Mesenchymal stem cell (in vitro differentiated cells and primary cell): ENCODE data around the gene GPR68.
A peak's percentile ranks its signal among the peaks of the same experiment; 100 is the strongest.

Source experiments
- DNase-seq: peaks from one replicate; pipeline ENCODE4 v3.0.0-alpha.2; 2013
- H2AFZ ChIP-seq: one replicate; pipeline ENCODE4 v1.6.1; 2013; ENCODE audit warnings: low read depth, mild to moderate bottlenecking, control low read depth, inconsistent platforms, low read length, moderate library complexity
- H2AK5ac ChIP-seq: 2 replicates; pipeline ENCODE4 v1.6.1; 2013; ENCODE audit warnings: low read length, moderate library complexity, mild to moderate bottlenecking, inconsistent platforms; ENCODE audit not compliant: severe bottlenecking
- H2BK120ac ChIP-seq: one replicate; pipeline ENCODE4 v1.6.1; 2013; ENCODE audit warnings: low read depth, mild to moderate bottlenecking, inconsistent platforms, low read length, moderate library complexity
- H2BK12ac ChIP-seq, 2 experiments: one replicate each; pipeline ENCODE4 v1.6.1; 2013; ENCODE audit warnings: inconsistent platforms in 2 of 2, low read length in 2 of 2, mild to moderate bottlenecking in 2 of 2, moderate library complexity in 2 of 2, control low read depth in 1 of 2
- H2BK15ac ChIP-seq: one replicate; pipeline ENCODE4 v1.6.1; 2013; ENCODE audit warnings: mild to moderate bottlenecking, low read depth, inconsistent platforms; ENCODE audit not compliant: poor library complexity, severe bottlenecking
- H2BK5ac ChIP-seq: 2 replicates; pipeline ENCODE4 v1.6.1; 2013; ENCODE audit warnings: low read depth, mild to moderate bottlenecking, low read length, control low read depth, inconsistent platforms; ENCODE audit not compliant: poor library complexity, severe bottlenecking
- H3K14ac ChIP-seq, 2 experiments: one replicate each; pipeline ENCODE4 v1.6.1; 2013; ENCODE audit warnings: inconsistent platforms in 2 of 2, low read length in 2 of 2, control low read depth in 1 of 2, mild to moderate bottlenecking in 1 of 2, moderate library complexity in 1 of 2
- H3K18ac ChIP-seq, 2 experiments: one replicate each; pipeline ENCODE4 v1.6.1; 2013; ENCODE audit warnings: inconsistent platforms in 2 of 2, low read length in 2 of 2, control low read depth in 1 of 2, low read depth in 1 of 2, mild to moderate bottlenecking in 1 of 2
- H3K23ac ChIP-seq, 2 experiments: one replicate each; pipeline ENCODE4 v1.6.1; 2013; ENCODE audit warnings: inconsistent platforms in 2 of 2, low read length in 2 of 2, mild to moderate bottlenecking in 2 of 2, moderate library complexity in 2 of 2, control low read depth in 1 of 2
- H3K27ac ChIP-seq: 2 replicates; pipeline ENCODE4 v1.5.1; 2013; ENCODE audit warnings: mild to moderate bottlenecking, moderate library complexity, low read length, control low read depth, inconsistent platforms; ENCODE audit not compliant: poor library complexity, severe bottlenecking
- H3K27me3 ChIP-seq, 2 experiments: 2 replicates each; pipeline versions ENCODE4 v1.6.1 to v1.7.0; 2013; ENCODE audit warnings: low read length in 2 of 2, mild to moderate bottlenecking in 2 of 2, moderate library complexity in 2 of 2, control low read depth in 1 of 2, inconsistent platforms in 1 of 2; ENCODE audit not compliant: control insufficient read depth in 1 of 2, insufficient read depth in 1 of 2
- H3K36me3 ChIP-seq, 2 experiments: 2 replicates each; pipeline versions ENCODE4 v1.6.1 to v1.7.0; 2013; ENCODE audit warnings: low read length in 2 of 2, control low read depth in 1 of 2, inconsistent platforms in 1 of 2, low read depth in 1 of 2, mild to moderate bottlenecking in 1 of 2; ENCODE audit not compliant: insufficient read depth in 2 of 2, control insufficient read depth in 1 of 2
- H3K4ac ChIP-seq, 2 experiments: one replicate each; pipeline ENCODE4 v1.6.1; 2013; ENCODE audit warnings: inconsistent platforms in 2 of 2, low read length in 2 of 2, mild to moderate bottlenecking in 2 of 2, moderate library complexity in 2 of 2, control low read depth in 1 of 2, low read depth in 1 of 2
- H3K4me1 ChIP-seq: 2 replicates; pipeline ENCODE4 v1.6.1; 2013; ENCODE audit warnings: low read depth, low read length, control low read depth; ENCODE audit not compliant: control insufficient read depth, insufficient read depth
- H3K4me2 ChIP-seq: 2 replicates; pipeline ENCODE4 v1.6.1; 2013; ENCODE audit warnings: low read length, mild to moderate bottlenecking, inconsistent platforms; ENCODE audit not compliant: poor library complexity, severe bottlenecking
- H3K4me3 ChIP-seq, 2 experiments: 2 replicates each; pipeline versions ENCODE4 v1.5.1 to v1.7.0; 2013; ENCODE audit warnings: low read length in 2 of 2, mild to moderate bottlenecking in 2 of 2, control low read depth in 1 of 2, low read depth in 1 of 2; ENCODE audit not compliant: insufficient read depth in 1 of 2
- H3K79me1 ChIP-seq: replicated peaks from 2 replicates; pipeline ENCODE4 v1.6.1; 2013; ENCODE audit warnings: mild to moderate bottlenecking, control low read depth, low read length, inconsistent platforms; ENCODE audit not compliant: poor library complexity, severe bottlenecking
- H3K9ac ChIP-seq: 2 replicates; pipeline ENCODE4 v1.7.0; 2013; ENCODE audit warnings: mild to moderate bottlenecking, low read length, moderate library complexity
- H3K9me3 ChIP-seq: 2 replicates; pipeline ENCODE4 v1.7.0; 2013; ENCODE audit warnings: mild to moderate bottlenecking, low read length; ENCODE audit not compliant: control insufficient read depth
- H4K8ac ChIP-seq: one replicate; pipeline ENCODE4 v1.6.1; 2013; ENCODE audit warnings: inconsistent platforms, mild to moderate bottlenecking, low read length, moderate library complexity
- H4K91ac ChIP-seq: one replicate; pipeline ENCODE4 v1.6.1; 2013; ENCODE audit warnings: mild to moderate bottlenecking, low read length, inconsistent platforms
- WGBS: methylation state at CpG from one replicate; pipeline ENCODE4 v1.1.7; 2013; ENCODE audit warnings: mixed read lengths; 5-methylcytosine and 5-hydroxymethylcytosine counted together

Gene GPR68

GRCh38 chr14:91261115-91261514 lies 16.6 kb upstream of the GPR68 start:
- no peak overlapping the region for H3K4me2 ChIP-seq
- no peaks in the 10 kb centered on the region for H3K9me3 ChIP-seq
- no peak overlapping the region for H3K14ac ChIP-seq
- H3K4me3 ChIP-seq = no peak overlapping the region
- no peak overlapping the region for H3K4ac ChIP-seq
- H3K36me3 ChIP-seq = no peaks in the 10 kb centered on the region
- peaks cover 19% of the 10 kb centered on the region for H3K4me1 ChIP-seq
- H2BK12ac ChIP-seq = no peak overlapping the region
- no peak overlapping the region for H2BK120ac ChIP-seq
- no peaks in the 10 kb centered on the region for H3K79me1 ChIP-seq
- no peak overlapping the region for H3K27ac ChIP-seq
- H2BK15ac ChIP-seq = no peak overlapping the region
- no peak overlapping the region for H2AFZ ChIP-seq
- H3K18ac ChIP-seq = no peak overlapping the region
- H3K27me3 ChIP-seq = peaks cover 0 to 14% of the 10 kb centered on the region in 2 experiments
- H2BK5ac ChIP-seq = no peak overlapping the region
- no peak for DNase-seq
- no peak overlapping the region for H4K91ac ChIP-seq
- no peak overlapping the region for H3K23ac ChIP-seq
- H2AK5ac ChIP-seq = no peak overlapping the region
- no peak overlapping the region for H4K8ac ChIP-seq
- H3K9ac ChIP-seq = no peak overlapping the region
- 99% methylated on average over 3 of the region's 5 CpGs for WGBS

GRCh38 chr14:91258876-91259275 lies 14.4 kb upstream of the GPR68 start:
- DNase-seq = no peak
- no peak overlapping the region for H3K9ac ChIP-seq
- no peak overlapping the region for H3K18ac ChIP-seq
- no peak overlapping the region for H3K27ac ChIP-seq
- H4K91ac ChIP-seq = no peak overlapping the region
- H3K4me1 ChIP-seq = peaks cover 8% of the 10 kb centered on the region
- H2AK5ac ChIP-seq = no peak overlapping the region
- H3K4ac ChIP-seq = no peak overlapping the region
- H3K36me3 ChIP-seq = no peaks in the 10 kb centered on the region
- H4K8ac ChIP-seq = no peak overlapping the region
- no peak overlapping the region for H2BK12ac ChIP-seq
- H2BK5ac ChIP-seq = no peak overlapping the region
- peaks cover 0 to 2% of the 10 kb centered on the region in 2 experiments for H3K27me3 ChIP-seq
- no peak overlapping the region for H2BK120ac ChIP-seq
- H3K4me2 ChIP-seq = no peak overlapping the region
- H2AFZ ChIP-seq = no peak overlapping the region
- WGBS = 94% methylated on average over 2 of the region's 3 CpGs
- H3K4me3 ChIP-seq = no peak overlapping the region
- H3K23ac ChIP-seq = no peak overlapping the region
- no peak overlapping the region for H2BK15ac ChIP-seq
- no peak overlapping the region for H3K14ac ChIP-seq
- no peaks in the 10 kb centered on the region for H3K9me3 ChIP-seq
- no peaks in the 10 kb centered on the region for H3K79me1 ChIP-seq

DNA sequence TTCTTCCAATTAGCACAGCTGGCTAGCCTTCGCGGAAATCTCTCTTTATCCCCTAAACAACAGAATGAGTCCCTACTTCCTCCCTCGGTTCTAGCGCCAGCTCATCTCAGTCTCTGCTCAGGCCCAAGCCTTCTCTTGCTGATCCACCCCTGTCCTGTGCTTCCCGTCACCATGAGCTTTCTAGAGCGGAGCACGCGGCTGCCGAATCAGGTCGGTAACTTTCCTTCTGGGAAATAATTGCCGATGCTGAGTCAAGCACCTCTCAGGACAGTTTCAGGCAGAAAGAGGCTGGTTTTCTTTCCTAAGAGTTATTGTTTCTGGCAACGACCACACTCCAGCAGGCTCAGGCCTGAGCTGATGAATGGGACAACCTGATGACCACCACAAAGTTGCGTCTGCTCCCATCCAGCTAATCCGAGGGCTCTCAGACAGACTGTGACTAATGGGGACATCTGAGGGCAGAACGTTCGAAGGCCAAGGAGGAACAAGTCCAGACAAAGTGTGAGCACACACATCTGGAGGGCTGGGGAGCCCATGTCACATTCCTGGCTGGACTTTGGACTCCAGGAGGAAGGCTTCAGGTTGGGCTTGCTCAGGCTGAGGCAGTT lies 13.6 kb upstream of the GPR68 start:
- H3K4me3 ChIP-seq = no peak overlapping the region
- no peaks in the 10 kb centered on the region for H3K36me3 ChIP-seq
- no peak overlapping the region for H4K8ac ChIP-seq
- no peaks in the 10 kb centered on the region for H3K79me1 ChIP-seq
- no peaks in the 10 kb centered on the region for H3K9me3 ChIP-seq
- no peak overlapping the region for H3K4me2 ChIP-seq
- no peak overlapping the region for H3K18ac ChIP-seq
- 71% methylated on average over 16 of the region's 16 CpGs for WGBS
- no peak overlapping the region for H3K23ac ChIP-seq
- no peak overlapping the region for H3K4ac ChIP-seq
- H3K27me3 ChIP-seq = no peaks in the 10 kb centered on the region
- H3K14ac ChIP-seq = no peak overlapping the region
- H2BK120ac ChIP-seq = no peak overlapping the region
- H2BK5ac ChIP-seq = no peak overlapping the region
- peaks cover 11% of the 10 kb centered on the region for H3K4me1 ChIP-seq
- no peak overlapping the region for H3K9ac ChIP-seq
- no peak overlapping the region for H2AFZ ChIP-seq
- DNase-seq = peak; percentile 59
- H3K27ac ChIP-seq = no peak overlapping the region
- H2BK12ac ChIP-seq = no peak overlapping the region
- no peak overlapping the region for H4K91ac ChIP-seq
- H2BK15ac ChIP-seq = no peak overlapping the region
- H2AK5ac ChIP-seq = no peak overlapping the region

DNA sequence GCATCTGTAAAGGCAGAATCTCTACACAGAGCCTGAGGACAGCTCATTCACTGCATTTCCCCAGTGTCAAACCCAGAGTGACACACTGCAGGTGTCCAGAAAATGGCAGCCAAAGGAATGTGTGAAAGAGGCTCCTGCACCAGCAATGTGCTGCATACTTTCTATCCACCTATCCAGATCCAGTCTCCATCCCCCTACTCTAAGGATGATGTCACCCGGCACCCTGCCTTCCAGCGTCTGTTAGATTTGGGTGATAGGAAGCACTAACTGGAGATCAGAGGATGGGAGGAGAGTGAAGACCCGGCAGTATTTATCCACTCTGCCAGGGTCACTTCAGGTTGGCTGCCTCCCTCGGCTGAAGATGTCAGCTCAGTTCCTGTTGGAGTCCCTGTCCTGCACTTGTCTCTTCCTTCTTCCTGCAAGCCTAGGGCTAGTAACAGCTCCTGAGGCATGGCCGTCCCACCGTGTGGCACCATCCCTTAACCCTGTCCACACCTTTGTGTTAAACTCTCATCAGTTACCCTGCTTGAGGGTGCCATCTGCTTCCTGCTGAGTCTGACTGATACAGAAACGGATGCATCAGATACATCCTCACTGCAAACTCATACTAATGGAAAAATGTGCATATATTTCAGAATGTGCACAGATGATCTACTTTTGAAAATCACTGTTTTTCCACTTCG lies 13.0 kb upstream of the GPR68 start:
- no peak overlapping the region for H3K14ac ChIP-seq
- no peak overlapping the region for H3K4ac ChIP-seq
- no peaks in the 10 kb centered on the region for H3K9me3 ChIP-seq
- H2BK12ac ChIP-seq = no peak overlapping the region
- H3K23ac ChIP-seq = no peak overlapping the region
- no peaks in the 10 kb centered on the region for H3K27me3 ChIP-seq
- no peaks in the 10 kb centered on the region for H3K36me3 ChIP-seq
- H3K4me2 ChIP-seq = no peak overlapping the region
- no peak overlapping the region for H3K4me3 ChIP-seq
- no peaks in the 10 kb centered on the region for H3K79me1 ChIP-seq
- H3K9ac ChIP-seq = no peak overlapping the region
- no peak overlapping the region for H3K27ac ChIP-seq
- H2BK5ac ChIP-seq = no peak overlapping the region
- no peak overlapping the region for H2AFZ ChIP-seq
- 50% methylated on average over 8 of the region's 8 CpGs for WGBS
- DNase-seq = no peak
- H2AK5ac ChIP-seq = no peak overlapping the region
- H3K4me1 ChIP-seq = peaks cover 18% of the 10 kb centered on the region
- H2BK120ac ChIP-seq = no peak overlapping the region
- H4K8ac ChIP-seq = no peak overlapping the region
- H2BK15ac ChIP-seq = no peak overlapping the region
- no peak overlapping the region for H4K91ac ChIP-seq
- no peak overlapping the region for H3K18ac ChIP-seq
